SK-N-SH treated with all-trans-retinoic acid at 6 μM for 48 hours (cell line): Measurements from ENCODE around the gene PSMA2.

ENCODE experiments used
- ATAC-seq: fragments of 200-7000 bp; cut with Tn5 transposase; 3 replicates; pipeline ENCODE4 v1.9.1; 2020; ENCODE audit warnings: mild to moderate bottlenecking, moderate library complexity
- ARNTL ChIP-seq: fragments of 450-650 bp; formaldehyde crosslinking; IDR thresholded peaks from 2 replicates; pipeline ENCODE4 v1.5.0; 2020; ENCODE audit warnings: low read depth, mild to moderate bottlenecking, moderate library complexity, borderline replicate concordance
- CREB5 ChIP-seq: fragments of 250-450 bp; sonication (Bioruptor Pico); IDR thresholded peaks from 2 replicates; pipeline ENCODE4 v1.5.1; 2020; ENCODE audit warnings: low read depth, mild to moderate bottlenecking, moderate library complexity
- ESRRG ChIP-seq: fragments of 250-450 bp; sonication (Bioruptor Pico); IDR thresholded peaks from 2 replicates; pipeline ENCODE4 v1.6.1; 2021; ENCODE audit warnings: mild to moderate bottlenecking
- GLIS3 ChIP-seq: fragments of 250-450 bp; sonication (Bioruptor Pico); IDR thresholded peaks from 2 replicates; pipeline ENCODE4 v1.5.0; 2020; ENCODE audit warnings: mild to moderate bottlenecking, moderate library complexity
- ISL1 ChIP-seq: fragments of 250-450 bp; sonication (Bioruptor Pico); IDR thresholded peaks from 2 replicates; pipeline ENCODE4 v2.1.2; 2022; ENCODE audit warnings: mild to moderate bottlenecking, moderate library complexity
- PATZ1 ChIP-seq: fragments of 250-450 bp; sonication (Bioruptor Pico); IDR thresholded peaks from 2 replicates; pipeline ENCODE4 v1.8.0; 2020; ENCODE audit warnings: mild to moderate bottlenecking, moderate library complexity, borderline replicate concordance
- PPARA ChIP-seq: fragments of 250-450 bp; sonication (Bioruptor Pico); IDR thresholded peaks from 2 replicates; pipeline ENCODE4 v1.5.0; 2020; ENCODE audit warnings: mild to moderate bottlenecking, borderline replicate concordance
- RARB ChIP-seq: fragments of 250-450 bp; sonication (Bioruptor Pico); IDR thresholded peaks from 2 replicates; pipeline ENCODE4 v1.8.0; 2021; ENCODE audit warnings: mild to moderate bottlenecking, moderate library complexity
- TCF4 ChIP-seq: fragments of 250-450 bp; sonication (Bioruptor Pico); IDR thresholded peaks from 2 replicates; pipeline ENCODE4 v1.8.0; 2021; ENCODE audit warnings: mild to moderate bottlenecking, moderate library complexity, borderline replicate concordance
- ZC3H10 ChIP-seq: fragments of 250-450 bp; sonication (Bioruptor Pico); IDR thresholded peaks from 2 replicates; pipeline ENCODE4 v1.5.1; 2021; ENCODE audit warnings: mild to moderate bottlenecking, moderate library complexity
- ZFP3 ChIP-seq: fragments of 250-450 bp; sonication (Bioruptor Pico); IDR thresholded peaks from 2 replicates; pipeline ENCODE4 v1.5.0; 2020; ENCODE audit warnings: mild to moderate bottlenecking, moderate library complexity
- ZFP30 ChIP-seq: fragments of 450-650 bp; formaldehyde crosslinking; IDR thresholded peaks from 2 replicates; pipeline ENCODE4 v1.5.0; 2022; ENCODE audit warnings: mild to moderate bottlenecking, moderate library complexity
- ZNF565 ChIP-seq: fragments of 450-650 bp; formaldehyde crosslinking; conservative IDR thresholded peaks from 2 replicates; pipeline ENCODE4 v1.5.0; 2020; ENCODE audit warnings: low read depth, mild to moderate bottlenecking, moderate library complexity
- ZNF70 ChIP-seq: fragments of 450-650 bp; formaldehyde crosslinking; IDR thresholded peaks from 2 replicates; pipeline ENCODE4 v1.5.0; 2020; ENCODE audit warnings: mild to moderate bottlenecking, moderate library complexity
- TF ChIP-seq, protein P1 (sequence below): fragments of 250-450 bp; sonication (Bioruptor Pico); IDR thresholded peaks from 2 replicates; pipeline ENCODE4 v1.5.0; 2020; ENCODE audit warnings: mild to moderate bottlenecking, moderate library complexity
- TF ChIP-seq, protein P2 (sequence below): fragments of 250-450 bp; sonication (Bioruptor Pico); IDR thresholded peaks from 2 replicates; pipeline ENCODE4 v1.8.0; 2021; ENCODE audit warnings: low read depth, mild to moderate bottlenecking, moderate library complexity, borderline replicate concordance

Gene PSMA2

GRCh38 chr7:42911454-42912447 is 20.2 kb downstream of the PSMA2 start, which contains the start of gene C7orf25:
Gene C7orf25, minus strand, starts transcription at chr7:42912070. Its CDS starts 1,170 bp downstream, at chr7:42910900.
- ATAC-seq, result peak; percentile 95
- TF ChIP-seq GLIS3 (CRISPR knock-in tag) (0 out of 2 replicates have a peak, but pooled peaks have one; percentile 12), RARB (CRISPR knock-in tag) (no peak), ZFP3 (peak; percentile 95), ZC3H10 (CRISPR knock-in tag) (no peak)
- TF ChIP-seq, protein P1, sequence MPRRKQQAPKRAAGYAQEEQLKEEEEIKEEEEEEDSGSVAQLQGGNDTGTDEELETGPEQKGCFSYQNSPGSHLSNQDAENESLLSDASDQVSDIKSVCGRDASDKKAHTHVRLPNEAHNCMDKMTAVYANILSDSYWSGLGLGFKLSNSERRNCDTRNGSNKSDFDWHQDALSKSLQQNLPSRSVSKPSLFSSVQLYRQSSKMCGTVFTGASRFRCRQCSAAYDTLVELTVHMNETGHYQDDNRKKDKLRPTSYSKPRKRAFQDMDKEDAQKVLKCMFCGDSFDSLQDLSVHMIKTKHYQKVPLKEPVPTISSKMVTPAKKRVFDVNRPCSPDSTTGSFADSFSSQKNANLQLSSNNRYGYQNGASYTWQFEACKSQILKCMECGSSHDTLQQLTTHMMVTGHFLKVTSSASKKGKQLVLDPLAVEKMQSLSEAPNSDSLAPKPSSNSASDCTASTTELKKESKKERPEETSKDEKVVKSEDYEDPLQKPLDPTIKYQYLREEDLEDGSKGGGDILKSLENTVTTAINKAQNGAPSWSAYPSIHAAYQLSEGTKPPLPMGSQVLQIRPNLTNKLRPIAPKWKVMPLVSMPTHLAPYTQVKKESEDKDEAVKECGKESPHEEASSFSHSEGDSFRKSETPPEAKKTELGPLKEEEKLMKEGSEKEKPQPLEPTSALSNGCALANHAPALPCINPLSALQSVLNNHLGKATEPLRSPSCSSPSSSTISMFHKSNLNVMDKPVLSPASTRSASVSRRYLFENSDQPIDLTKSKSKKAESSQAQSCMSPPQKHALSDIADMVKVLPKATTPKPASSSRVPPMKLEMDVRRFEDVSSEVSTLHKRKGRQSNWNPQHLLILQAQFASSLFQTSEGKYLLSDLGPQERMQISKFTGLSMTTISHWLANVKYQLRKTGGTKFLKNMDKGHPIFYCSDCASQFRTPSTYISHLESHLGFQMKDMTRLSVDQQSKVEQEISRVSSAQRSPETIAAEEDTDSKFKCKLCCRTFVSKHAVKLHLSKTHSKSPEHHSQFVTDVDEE, result peak; percentile 66; the same call in 1 of the 2 replicates
- TF ChIP-seq, protein P2, sequence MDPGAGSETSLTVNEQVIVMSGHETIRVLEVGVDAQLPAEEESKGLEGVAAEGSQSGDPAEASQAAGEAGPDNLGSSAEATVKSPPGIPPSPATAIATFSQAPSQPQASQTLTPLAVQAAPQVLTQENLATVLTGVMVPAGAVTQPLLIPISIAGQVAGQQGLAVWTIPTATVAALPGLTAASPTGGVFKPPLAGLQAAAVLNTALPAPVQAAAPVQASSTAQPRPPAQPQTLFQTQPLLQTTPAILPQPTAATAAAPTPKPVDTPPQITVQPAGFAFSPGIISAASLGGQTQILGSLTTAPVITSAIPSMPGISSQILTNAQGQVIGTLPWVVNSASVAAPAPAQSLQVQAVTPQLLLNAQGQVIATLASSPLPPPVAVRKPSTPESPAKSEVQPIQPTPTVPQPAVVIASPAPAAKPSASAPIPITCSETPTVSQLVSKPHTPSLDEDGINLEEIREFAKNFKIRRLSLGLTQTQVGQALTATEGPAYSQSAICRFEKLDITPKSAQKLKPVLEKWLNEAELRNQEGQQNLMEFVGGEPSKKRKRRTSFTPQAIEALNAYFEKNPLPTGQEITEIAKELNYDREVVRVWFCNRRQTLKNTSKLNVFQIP (CRISPR knock-in tag), result peak; percentile 43; the same call in 1 of the 2 replicates

DNA sequence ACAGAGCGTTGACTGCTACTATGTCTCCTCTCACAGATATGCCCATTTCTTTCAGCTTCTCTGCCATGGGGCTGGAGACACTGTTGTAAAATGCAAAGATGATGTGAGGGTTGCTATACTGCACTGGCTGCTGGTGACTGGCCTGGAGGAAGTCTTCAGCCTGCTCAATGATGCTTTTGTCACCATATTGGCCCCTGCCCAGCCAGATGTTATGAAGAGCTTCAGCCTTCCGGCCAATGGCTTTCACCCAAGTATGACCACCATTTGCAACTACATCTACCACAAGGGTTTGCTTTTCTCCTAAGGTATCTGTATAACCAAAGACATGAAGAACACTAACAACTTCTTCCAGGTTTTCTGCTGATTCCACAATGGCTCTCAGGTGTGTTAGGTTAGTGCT is 21.7 kb downstream of the PSMA2 start:
- ATAC-seq, result no peak
- TF ChIP-seq ZNF565 (CRISPR knock-in tag) (no peak), CREB5 (no peak), ZFP30 (no peak), RARB (CRISPR knock-in tag) (no peak), ZNF70 (CRISPR knock-in tag) (no peak), ARNTL (CRISPR knock-in tag) (no peak), PPARA (CRISPR knock-in tag) (no peak), PATZ1 (CRISPR knock-in tag) (no peak), ESRRG (no peak), GLIS3 (CRISPR knock-in tag) (no peak), ISL1 (no peak), ZC3H10 (CRISPR knock-in tag) (no peak), ZFP3 (no peak), TCF4 (CRISPR knock-in tag) (no peak)
- TF ChIP-seq, protein P2 (CRISPR knock-in tag), result no peak
- TF ChIP-seq, protein P1, result no peak
